Measurements from ENCODE around the gene SLK.
A peak's percentile ranks its signal among the peaks of the same experiment; 100 is the strongest.

Gene SLK

DNA sequence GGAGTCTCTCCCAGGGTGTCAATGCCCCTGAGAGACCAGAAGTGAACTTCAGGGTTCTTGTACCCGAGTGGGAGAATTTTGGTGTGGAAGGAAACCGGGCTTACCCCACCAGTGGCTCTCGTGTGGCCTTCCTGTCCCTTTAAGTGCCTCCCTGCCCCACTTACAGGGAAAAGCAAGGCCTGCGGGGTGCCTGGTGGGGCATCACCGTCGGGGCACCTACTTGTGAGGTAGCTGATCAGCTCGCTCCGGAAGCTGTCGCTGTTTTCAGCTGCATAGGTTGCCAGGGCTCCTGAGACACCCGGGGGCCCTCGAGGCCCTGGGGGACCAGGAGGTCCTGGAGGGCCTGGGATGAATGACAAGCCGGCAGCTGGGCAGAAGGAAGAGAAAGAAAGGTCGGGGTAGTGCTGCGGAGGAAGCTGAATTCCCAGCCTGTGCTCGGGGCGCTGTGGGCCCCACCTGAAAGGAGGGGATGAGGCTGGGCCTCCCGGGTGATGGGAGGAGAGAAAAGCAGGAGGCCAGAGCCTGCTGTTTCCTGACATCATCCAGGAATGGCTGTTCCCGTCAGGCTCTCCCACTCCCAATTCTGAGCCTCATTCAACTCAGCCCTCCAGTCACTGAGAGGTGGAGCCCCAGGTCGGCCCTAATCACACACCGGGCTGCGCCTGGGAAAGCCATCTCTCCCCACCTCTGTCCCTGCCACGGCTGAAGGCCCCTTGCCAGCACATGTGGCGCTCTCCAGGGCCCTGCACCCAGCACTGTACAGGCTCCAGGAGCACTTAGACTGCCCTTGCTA is 67.7 kb downstream of the SLK start:
- no peak overlapping the region for H3K4me3 ChIP-seq
- no peak overlapping the region for H3K27ac ChIP-seq
- DNase-seq (ENCODE audit: low spot score), result no peak
- no peak for TF ChIP-seq CTCF (IDR thresholded peaks at IDR 0.05)

GRCh38 chr10:104035194-104036068 is 68.5 kb downstream of the SLK start:
- Histone ChIP-seq H3K4me3 (no peak overlapping the region), H3K27ac (no peak overlapping the region)
- TF ChIP-seq CTCF (IDR thresholded peaks at IDR 0.05), result no peak
- no peak for DNase-seq (ENCODE audit: low spot score)

DNA sequence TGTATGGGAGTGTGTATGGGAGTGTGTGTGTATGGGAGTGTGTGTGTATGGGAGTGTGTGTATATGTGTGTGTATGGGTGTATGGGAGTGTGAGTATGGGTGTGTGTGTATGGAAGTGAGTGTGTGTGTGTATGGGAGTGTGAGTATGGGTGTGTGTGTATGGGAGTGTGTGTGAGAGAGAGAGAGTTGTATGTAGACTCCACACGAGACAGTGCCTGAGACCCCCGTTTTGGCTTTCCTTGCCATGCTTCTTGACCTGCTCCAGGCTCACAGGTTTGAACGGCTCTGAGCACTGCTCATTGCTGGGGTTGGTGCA is 69.1 kb downstream of the SLK start:
- no peak for DNase-seq (ENCODE audit: low spot score)
- no peak for TF ChIP-seq CTCF (IDR thresholded peaks at IDR 0.05)
- no peak overlapping the region for H3K27ac ChIP-seq
- no peak overlapping the region for H3K4me3 ChIP-seq

DNA sequence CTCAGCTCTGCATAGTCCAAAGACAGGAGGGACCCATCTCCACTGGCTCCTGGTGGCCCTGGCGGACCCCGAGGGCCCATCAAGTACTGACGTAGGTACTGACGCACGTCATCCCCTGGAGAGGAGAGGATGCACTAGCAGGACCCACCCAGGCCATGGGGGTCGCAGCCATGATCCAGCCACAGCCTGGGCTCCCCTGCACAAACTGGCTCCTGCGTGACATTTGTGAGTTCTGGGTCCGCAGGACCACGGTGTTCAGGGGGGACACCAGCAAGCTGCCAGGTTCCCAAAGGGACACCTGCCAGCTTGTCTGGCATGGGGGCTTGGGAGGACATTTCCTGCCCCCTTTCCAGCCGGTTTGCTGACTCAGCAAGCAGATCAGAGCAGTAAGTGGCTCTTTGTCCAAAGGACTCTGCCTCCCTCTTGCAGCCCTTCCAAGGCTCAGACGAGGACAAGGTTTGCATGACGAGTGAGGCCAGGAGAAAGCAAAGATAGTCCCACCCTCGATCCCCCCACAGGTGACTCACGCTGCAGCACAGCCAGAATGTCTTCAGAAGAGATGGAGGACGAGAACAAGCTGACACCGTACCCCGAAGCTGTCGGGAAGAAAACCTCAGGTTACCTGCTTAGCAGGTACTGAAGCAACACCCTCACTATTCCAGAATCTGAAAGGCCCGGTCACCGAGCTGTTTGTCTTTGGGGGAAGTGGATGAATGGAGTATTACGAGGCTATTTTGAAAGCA is 69.7 kb downstream of the SLK start:
- no peak for TF ChIP-seq CTCF (IDR thresholded peaks at IDR 0.05)
- H3K27ac ChIP-seq, result no peak overlapping the region
- no peak for DNase-seq (ENCODE audit: low spot score)
- H3K4me3 ChIP-seq, result no peak overlapping the region

DNA sequence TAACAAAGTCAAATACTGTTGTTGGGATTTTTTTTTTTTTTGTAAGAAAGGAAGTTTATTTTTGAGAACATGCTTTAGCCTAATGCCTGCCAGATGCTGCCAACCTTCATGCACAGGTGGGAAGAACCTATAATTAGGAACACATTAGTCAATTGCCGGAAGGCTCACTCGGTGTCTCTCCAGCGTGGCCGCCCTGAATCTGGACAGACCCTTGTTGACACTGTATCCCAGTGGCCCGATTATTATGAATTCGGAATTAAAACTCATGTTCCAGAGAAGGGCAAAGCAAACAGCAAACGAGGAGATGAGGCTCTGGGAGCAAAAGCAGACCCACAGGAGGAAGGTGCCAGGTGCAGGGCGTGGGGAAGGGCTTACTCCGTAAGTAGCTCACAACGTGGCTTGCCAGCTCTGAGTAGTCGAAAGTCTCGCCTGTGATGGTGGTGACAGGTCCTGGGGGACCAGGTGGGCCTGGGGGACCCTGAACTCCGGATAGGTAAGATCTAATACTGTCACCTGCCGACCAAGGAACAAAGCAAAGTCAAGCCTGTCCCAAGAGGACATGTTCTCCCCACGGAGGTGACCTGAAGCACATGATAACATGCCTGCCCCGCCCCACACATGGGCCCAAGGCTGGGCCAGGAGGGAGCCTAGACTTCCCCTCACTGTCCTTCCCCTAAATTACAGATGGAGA is 70.5 kb downstream of the SLK start:
- DNase-seq (ENCODE audit: low spot score), result peak; percentile 52
- no peak overlapping the region for H3K27ac ChIP-seq
- H3K4me3 ChIP-seq, result no peak overlapping the region

More for the DNA sequence above, 70.5 kb downstream of the SLK start:
- TF ChIP-seq CTCF (IDR thresholded peaks at IDR 0.05), result no peak
